IMR-90 (cell line): ENCODE data around the gene PXYLP1. TPM values are rescaled to one million over a fixed set of nuclear protein-coding genes. Genes with fewer than 3 reads are reported as not detected.

Source experiments
- ATAC-seq: fragments of 200-7000 bp; cut with Tn5 transposase; 2 replicates; pipeline ENCODE4 v1.9.1; 2020; ENCODE audit warnings: low read depth, mild to moderate bottlenecking, moderate library complexity
- BruUV-seq: library from RNA; stranded (reverse); fragments of 400-500 nt; replicated peaks from 2 replicates; lab custom pipeline; 2021; lab: Mats Ljungman, UMichigan
- CTCF ChIA-PET: fragments of 300-600 bp; formaldehyde crosslinking; extraction: SDS; loops from one replicate; lab custom pipeline; 2021; ENCODE audit warnings: antibody characterized with exemption; lab: Yijun Ruan, JAX
- POLR2A ChIA-PET: fragments of 300-600 bp; sonication (Branson Sonifier 250); formaldehyde crosslinking; loops from one replicate; lab custom pipeline; 2022; ENCODE audit warnings: antibody characterized with exemption; ENCODE audit not compliant: unreplicated experiment; lab: Charles Lee
- DNase-seq: peaks from one replicate; pipeline ENCODE4 v3.0.0; 2013
- H2AFZ ChIP-seq: replicated peaks from 2 replicates; pipeline ENCODE3; 2013; ENCODE audit warnings: low read length, mild to moderate bottlenecking; ENCODE audit not compliant: poor library complexity
- H2AK5ac ChIP-seq: 2 replicates; pipeline ENCODE4 v1.6.1; 2013; ENCODE audit warnings: low read depth, low read length, inconsistent platforms
- H2AK9ac ChIP-seq: replicated peaks from 2 replicates; pipeline ENCODE3; 2013; ENCODE audit warnings: mild to moderate bottlenecking, low read depth, low read length, moderate library complexity; ENCODE audit not compliant: poor library complexity
- H2BK120ac ChIP-seq: 2 replicates; pipeline ENCODE4 v1.6.1; 2013; ENCODE audit warnings: low read depth, low read length, inconsistent platforms
- H2BK15ac ChIP-seq: 3 replicates; pipeline ENCODE4 v1.6.1; 2013; ENCODE audit warnings: low read depth, low read length, inconsistent platforms
- H2BK20ac ChIP-seq: 2 replicates; pipeline ENCODE4 v1.6.1; 2013; ENCODE audit warnings: low read depth, mild to moderate bottlenecking, inconsistent platforms, low read length, moderate library complexity
- H2BK5ac ChIP-seq: 2 replicates; pipeline ENCODE4 v1.6.1; 2013; ENCODE audit warnings: mild to moderate bottlenecking, low read depth, low read length, inconsistent platforms; ENCODE audit not compliant: poor library complexity, severe bottlenecking
- H3K14ac ChIP-seq: replicated peaks from 2 replicates; pipeline ENCODE4 v1.6.1; 2013; ENCODE audit warnings: low read depth, low read length, inconsistent platforms
- H3K18ac ChIP-seq: 2 replicates; pipeline ENCODE4 v1.6.1; 2013; ENCODE audit warnings: low read depth, low read length, control low read depth
- H3K23ac ChIP-seq: 2 replicates; pipeline ENCODE4 v1.6.1; 2013; ENCODE audit warnings: low read depth, low read length, inconsistent platforms
- H3K27ac ChIP-seq: 2 replicates; pipeline ENCODE4 v1.5.1; 2013; ENCODE audit warnings: mild to moderate bottlenecking, control low read depth, low read length; ENCODE audit not compliant: insufficient read depth
- H3K27me3 ChIP-seq: 2 replicates; pipeline ENCODE4 v1.6.1; 2013; ENCODE audit warnings: low read length; ENCODE audit not compliant: control insufficient read depth, insufficient read depth
- H3K36me3 ChIP-seq: 2 replicates; pipeline ENCODE4 v1.6.1; 2013; ENCODE audit warnings: low read length, mixed read lengths; ENCODE audit not compliant: control insufficient read depth, insufficient read depth
- H3K4ac ChIP-seq: 2 replicates; pipeline ENCODE4 v1.6.1; 2013; ENCODE audit warnings: low read depth, low read length, inconsistent platforms
- H3K4me1 ChIP-seq: 2 replicates; pipeline ENCODE4 v1.6.1; 2013; ENCODE audit warnings: low read length, mixed read lengths; ENCODE audit not compliant: control insufficient read depth, insufficient read depth
- H3K4me2 ChIP-seq: 2 replicates; pipeline ENCODE4 v1.6.1; 2013; ENCODE audit warnings: low read depth, mild to moderate bottlenecking, control low read depth, low read length, moderate library complexity
- H3K4me3 ChIP-seq: 2 replicates; pipeline ENCODE4 v1.5.1; 2013; ENCODE audit warnings: low read depth, mild to moderate bottlenecking, control low read depth, low read length, moderate library complexity; ENCODE audit not compliant: insufficient read depth
- H3K56ac ChIP-seq: 2 replicates; pipeline ENCODE4 v1.6.1; 2013; ENCODE audit warnings: low read length, inconsistent platforms; ENCODE audit not compliant: insufficient read depth; ENCODE audit errors: extremely low read depth
- H3K79me1 ChIP-seq, 2 experiments: 2 replicates each; pipeline ENCODE4 v1.6.1; 2013; ENCODE audit warnings: low read length in 2 of 2, inconsistent platforms in 1 of 2, low read depth in 1 of 2
- H3K9ac ChIP-seq: 2 replicates; pipeline ENCODE4 v1.6.1; 2013; ENCODE audit warnings: low read depth, low read length, control low read depth
- H3K9me1 ChIP-seq: 2 replicates; pipeline ENCODE4 v1.6.1; 2013; ENCODE audit warnings: low read length, inconsistent platforms; ENCODE audit not compliant: insufficient read depth
- H3K9me3 ChIP-seq: 2 replicates; pipeline ENCODE4 v1.6.1; 2013; ENCODE audit warnings: low read length; ENCODE audit not compliant: control insufficient read depth, insufficient read depth
- H4K20me1 ChIP-seq: 2 replicates; pipeline ENCODE4 v1.6.1; 2013; ENCODE audit warnings: low read length, inconsistent platforms; ENCODE audit not compliant: insufficient read depth
- H4K5ac ChIP-seq: 2 replicates; pipeline ENCODE4 v1.6.1; 2013; ENCODE audit warnings: mild to moderate bottlenecking, low read depth, low read length, control low read depth
- H4K8ac ChIP-seq, 2 experiments: 2 replicates each; pipeline ENCODE4 v1.6.1; 2013; ENCODE audit warnings: low read depth in 2 of 2, low read length in 2 of 2, control low read depth in 1 of 2, inconsistent platforms in 1 of 2
- H4K91ac ChIP-seq: 2 replicates; pipeline ENCODE4 v1.6.1; 2013; ENCODE audit warnings: low read depth, low read length, inconsistent platforms; ENCODE audit not compliant: insufficient read depth
- BHLHE40 ChIP-seq: fragments of 150-350 bp; IDR thresholded peaks from 2 replicates; pipeline ENCODE4 v1.6.1; 2016; ENCODE audit warnings: mild to moderate bottlenecking, low read depth, low read length
- CEBPB ChIP-seq: IDR thresholded peaks from 2 replicates; pipeline ENCODE4 v1.6.1; 2012; ENCODE audit warnings: low read depth, low read length, improper control_type of control experiment
- ELK1 ChIP-seq: fragments of 150-350 bp; IDR thresholded peaks from 2 replicates; pipeline ENCODE4 v1.6.1; 2016; ENCODE audit warnings: low read depth, mild to moderate bottlenecking, low read length, moderate library complexity, borderline replicate concordance
- FOS ChIP-seq: fragments of 150-350 bp; IDR thresholded peaks from 2 replicates; pipeline ENCODE4 v1.6.1; 2016; ENCODE audit warnings: low read depth, low read length
- MXI1 ChIP-seq: IDR thresholded peaks from 2 replicates; pipeline ENCODE4 v1.6.1; 2012; ENCODE audit warnings: low read depth, mild to moderate bottlenecking, low read length, moderate library complexity, borderline replicate concordance
- NFE2L2 ChIP-seq: fragments of 150-350 bp; IDR thresholded peaks from 2 replicates; pipeline ENCODE4 v1.6.1; 2016; ENCODE audit warnings: low read depth, mild to moderate bottlenecking, low read length
- POLR2A ChIP-seq: IDR thresholded peaks from 2 replicates; pipeline ENCODE4 v1.6.1; 2012; ENCODE audit warnings: mild to moderate bottlenecking, low read depth, low read length
- RAD21 ChIP-seq: IDR thresholded peaks from 2 replicates; pipeline ENCODE4 v1.6.1; 2012; ENCODE audit warnings: low read length, improper control_type of control experiment
- RCOR1 ChIP-seq: IDR thresholded peaks from 2 replicates; pipeline ENCODE4 v1.6.1; 2012; ENCODE audit warnings: mild to moderate bottlenecking, low read length, improper control_type of control experiment; ENCODE audit not compliant: insufficient replicate concordance
- SMC3 ChIP-seq: fragments of 150-350 bp; IDR thresholded peaks from 2 replicates; pipeline ENCODE4 v1.6.1; 2016; ENCODE audit warnings: low read depth, mild to moderate bottlenecking, antibody characterized with exemption, low read length, moderate library complexity
- WGBS, 2 experiments: methylation state at CpG; one replicate each; pipeline versions ENCODE4 v1.1.5 to v1.1.7; 2013; ENCODE audit warnings: missing lambda C conversion rate in 2 of 2; ENCODE audit not compliant: insufficient read length in 1 of 2; ENCODE audit errors: extremely low coverage in 2 of 2; 5-methylcytosine and 5-hydroxymethylcytosine counted together
- dilution Hi-C: fragments of 300-500 bp; cut with HindIII; formaldehyde crosslinking; loops from one replicate; pipeline ENCODE4 v1.14.3; 2018; ENCODE audit warnings: low sequenced_read_pairs; ENCODE audit not compliant: unreplicated experiment
- in situ Hi-C: fragments of 300-500 bp; cut with MboI; formaldehyde crosslinking; loops from 3 replicates; pipeline ENCODE4 v1.14.3; 2019; ENCODE audit warnings: low sequenced_read_pairs, inconsistent platforms, mixed read lengths
- intact Hi-C: fragments of 100-400 bp; cut with micrococcal nuclease; formaldehyde crosslinking; loops from 2 replicates; pipeline ENCODE4 v1.10.0; 2022
- polyA plus RNA-seq, 3 experiments: library from polyadenylated mRNA; depleted of rRNA; stranded (reverse); fragments of >200 nt; gene quantifications; 2 replicates each; pipeline ENCODE4 v1.2.3, GENCODE V29; 2012; ENCODE audit warnings: low replicate concordance in 1 of 3
- total RNA-seq: library from RNA; depleted of rRNA; stranded (reverse); fragments of >200 nt; gene quantifications from 2 replicates; pipeline ENCODE4 v1.2.3, GENCODE V29; 2012

Gene PXYLP1
- total and polyA plus RNA-seq, 2 of the 4 experiments (the other 2 are of a cell fraction) = 11.7 to 15.6 TPM

DNA sequence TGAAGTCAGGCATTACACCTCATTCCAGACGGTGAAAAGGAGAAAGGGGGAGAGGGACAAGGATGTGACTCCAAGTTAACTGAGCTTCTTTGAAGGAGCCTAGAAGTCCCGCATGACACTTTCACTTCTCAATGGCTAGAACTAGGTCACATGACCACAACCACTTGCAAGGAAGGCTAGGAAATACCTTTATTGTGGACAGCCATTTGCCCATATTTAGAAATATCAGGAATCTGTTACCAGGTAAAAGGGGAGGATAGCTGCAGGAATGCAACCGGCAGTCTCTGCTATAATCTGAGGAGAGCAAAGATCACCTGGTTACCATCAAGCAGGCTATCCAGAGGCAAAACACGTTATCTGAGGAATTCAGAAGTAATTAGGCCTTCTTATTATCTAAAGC is 28.9 kb upstream of the PXYLP1 start:
- no peak overlapping the region for H4K91ac ChIP-seq
- H3K4me1 ChIP-seq = no peaks in the 10 kb centered on the region
- no peak overlapping the region for H2BK120ac ChIP-seq
- no peak for TF ChIP-seq CEBPB
- TF ChIP-seq POLR2A = no peak
- no peak for TF ChIP-seq MXI1
- TF ChIP-seq BHLHE40 = no peak
- TF ChIP-seq NFE2L2 = no peak
- TF ChIP-seq FOS = no peak
- TF ChIP-seq ELK1 = no peak
- TF ChIP-seq SMC3 = no peak
- TF ChIP-seq RCOR1 = no peak
- no peak for TF ChIP-seq RAD21
- H3K27me3 ChIP-seq = peaks cover 16% of the 10 kb centered on the region
- H2BK20ac ChIP-seq = no peak overlapping the region
- H2AK5ac ChIP-seq = no peak overlapping the region
- no peak overlapping the region for H2BK15ac ChIP-seq
- H3K23ac ChIP-seq = no peak overlapping the region
- DNase-seq (no peak), ATAC-seq (no peak)
- H3K56ac ChIP-seq = no peak overlapping the region
- WGBS, 2 experiments = 40% methylated on average over 2 of the region's 4 CpGs; no CpG with 5 or more reads in 1 of the 2 experiments
- no peaks in the 10 kb centered on the region for H3K9me1 ChIP-seq
- H3K79me1 ChIP-seq = no peaks in the 10 kb centered on the region
- no peak overlapping the region for H3K27ac ChIP-seq
- no peak overlapping the region for H2BK5ac ChIP-seq
- ChIA-PET CTCF (interaction anchor here (0.6 kb wide), 1 partner anchor 361 kb away, joined by 3 read pairs; no protein-coding TSS in a partner anchor), POLR2A (no interaction called here)
- no TSS peak for BruUV-seq
- intact Hi-C loops = no loop called here
- H3K9ac ChIP-seq = no peak overlapping the region
- no peak overlapping the region for H3K4ac ChIP-seq
- H2AK9ac ChIP-seq = no peak overlapping the region
- H3K36me3 ChIP-seq = no peaks in the 10 kb centered on the region
- no peak overlapping the region for H3K4me3 ChIP-seq
- no peak overlapping the region for H4K8ac ChIP-seq
- H3K18ac ChIP-seq = no peak overlapping the region
- no peak overlapping the region for H3K14ac ChIP-seq
- no peak overlapping the region for H2AFZ ChIP-seq
- dilution Hi-C loops = no loop called here
- H3K9me3 ChIP-seq = no peaks in the 10 kb centered on the region
- in situ Hi-C loops = no loop called here
- no peak overlapping the region for H4K5ac ChIP-seq
- no peaks in the 10 kb centered on the region for H4K20me1 ChIP-seq
- no peak overlapping the region for H3K4me2 ChIP-seq
